Measurements from ENCODE around the gene RRP36.

RRP36 gene

DNA sequence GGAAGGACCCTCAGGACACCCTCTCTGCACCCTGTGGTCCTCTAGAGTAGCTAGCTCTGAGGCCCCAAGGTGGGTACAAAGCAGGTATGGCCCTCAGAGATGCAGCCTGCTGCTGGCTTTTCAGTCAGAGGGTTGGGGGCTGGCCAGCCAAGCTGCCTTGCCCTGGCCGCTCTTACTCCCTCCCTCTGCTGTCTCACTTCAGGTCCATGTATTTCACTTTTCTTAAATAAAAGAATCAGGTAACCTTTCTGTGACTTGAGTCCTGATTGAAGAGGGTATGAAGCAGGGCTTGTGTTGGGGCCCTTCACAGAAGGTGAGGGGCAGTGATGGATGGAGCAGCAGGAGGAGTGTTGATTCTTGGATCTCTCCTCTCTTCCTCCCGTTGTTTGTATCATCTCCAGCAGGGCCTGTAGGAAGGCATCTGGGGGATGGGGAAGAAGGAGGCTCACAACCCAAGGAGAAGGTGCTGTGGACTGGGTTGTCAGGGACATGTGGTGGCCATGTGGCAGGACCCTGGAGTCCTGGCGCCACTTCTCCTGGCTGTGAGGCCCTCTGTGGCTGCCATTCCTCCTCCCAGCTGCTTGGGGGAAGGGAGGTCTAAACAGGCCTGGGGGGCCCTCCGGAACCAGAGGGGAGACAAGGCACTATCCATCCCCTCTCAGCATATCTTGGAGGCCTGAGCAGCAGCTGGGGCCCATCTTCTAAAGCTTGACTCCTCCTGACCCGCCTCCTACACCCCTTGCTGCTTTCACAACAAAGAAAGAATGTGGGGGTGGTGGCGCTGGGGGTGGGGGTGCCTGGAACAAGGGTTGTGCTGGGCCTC is 53.6 kb downstream of the RRP36 start:
- no peak for DNase-seq

GRCh38 chr6:43075670-43076463 is 54.4 kb downstream of the RRP36 start, which contains the start of gene PTK7:
PTK7 (plus strand) TSS chr6:43076314; CDS start chr6:43076489, 175 bp downstream.
- DNase-seq = no peak

DNA sequence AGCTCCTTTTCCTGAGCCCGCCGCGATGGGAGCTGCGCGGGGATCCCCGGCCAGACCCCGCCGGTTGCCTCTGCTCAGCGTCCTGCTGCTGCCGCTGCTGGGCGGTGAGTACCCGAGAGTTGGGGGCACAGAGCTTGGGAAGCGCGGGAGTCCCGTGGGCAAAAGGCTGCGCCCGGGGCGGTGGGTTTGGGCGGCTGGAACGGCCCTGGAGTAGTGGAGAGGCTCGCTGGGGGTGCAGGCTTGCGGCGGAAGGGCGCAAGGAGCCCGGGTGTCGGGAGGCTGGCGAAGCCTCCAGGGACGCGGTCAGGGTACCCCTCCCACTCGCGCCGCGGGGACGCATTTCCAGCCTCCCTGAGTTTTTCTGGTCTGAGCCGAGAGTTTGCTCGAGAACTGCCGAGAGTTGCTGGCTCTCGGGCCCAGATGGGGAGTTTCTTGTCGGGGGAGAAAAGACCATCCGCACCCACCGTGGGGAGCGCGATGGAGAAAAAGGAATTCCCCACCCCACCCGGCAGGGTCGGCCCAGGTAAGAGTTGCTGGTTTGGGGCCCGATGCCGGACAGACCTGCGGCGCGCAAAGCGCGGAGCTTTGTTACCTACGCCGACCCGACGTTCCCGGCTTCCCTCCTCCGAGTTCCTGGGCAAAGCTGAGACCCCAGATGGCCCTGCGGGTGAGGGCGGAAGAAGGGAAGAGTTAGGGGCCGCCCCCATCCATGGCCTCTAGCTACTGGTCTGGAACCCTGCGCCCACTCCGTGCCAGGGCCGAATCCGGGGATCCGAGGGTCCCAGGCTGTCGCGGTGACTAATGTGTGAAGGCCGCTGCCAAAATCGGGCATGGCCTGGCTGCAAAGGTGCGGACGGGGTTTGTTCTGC is 55.3 kb downstream of the RRP36 start:
- DNase-seq = no peak

DNA sequence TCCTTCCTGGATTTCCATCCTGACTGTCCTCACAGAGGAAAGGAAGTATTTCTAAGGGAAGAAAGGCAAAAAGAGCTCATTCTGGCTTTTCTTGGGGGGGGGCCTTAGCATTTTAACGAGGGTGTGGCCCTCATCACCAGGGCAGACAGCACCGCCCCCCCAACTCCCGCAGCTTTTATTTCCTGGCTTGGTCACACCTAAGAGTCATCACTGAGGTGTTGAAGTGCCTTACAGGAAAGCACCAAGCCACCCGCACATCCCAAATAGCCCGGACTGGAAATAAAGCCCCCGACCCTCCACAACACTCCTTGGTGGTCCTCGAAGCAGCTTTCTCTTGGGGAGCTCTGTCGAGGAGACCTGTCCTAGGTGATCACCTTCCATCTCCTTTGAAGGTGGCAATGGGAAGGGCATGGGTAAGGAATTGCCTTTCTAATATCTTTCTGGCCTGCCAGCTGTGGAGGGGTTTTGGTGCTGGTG is 55.9 kb downstream of the RRP36 start:
- no peak for DNase-seq

- DNase-seq = no peak
Measured at GRCh38 chr6:43077981-43078511, 56.6 kb downstream of the RRP36 start.

DNA sequence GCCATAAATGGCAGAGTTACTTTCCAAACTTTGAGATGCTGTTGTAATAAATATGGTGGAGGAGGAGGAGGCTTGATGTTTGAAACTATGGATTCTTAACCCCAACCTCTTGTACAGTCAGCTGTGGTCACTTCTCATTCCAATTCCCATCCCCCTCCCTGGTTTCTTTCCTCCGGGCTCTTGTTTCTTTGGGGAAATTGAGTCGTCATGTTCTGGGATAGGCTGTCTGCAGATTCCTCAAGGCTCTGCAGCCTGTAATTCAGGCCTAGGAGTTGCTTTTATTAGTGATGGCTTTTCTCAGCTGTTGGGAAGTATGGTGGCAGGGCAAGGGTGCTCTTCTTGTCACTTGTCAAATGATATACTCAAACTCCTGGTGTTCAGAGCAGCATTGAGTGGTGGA is 57.3 kb downstream of the RRP36 start:
- no peak for DNase-seq

Data from GOT3 (cell line).